A549 (cell line): ENCODE results near the gene TMEM107. TPM values are rescaled to one million over a fixed set of nuclear protein-coding genes. Genes with fewer than 3 reads are reported as not detected.

Experiments
- ATAC-seq, 2 experiments: fragments of 200-7000 bp in 1 of 2; fragments of >200 bp in 1 of 2; cut with Nextera tagmentation in 1 of 2; cut with Tn5 transposase in 1 of 2; 3 replicates each; pipeline versions ENCODE4 v1.8.0 to v1.9.1; 2018 to 2020; ENCODE audit warnings: mild to moderate bottlenecking in 1 of 2, moderate library complexity in 1 of 2
- CTCF ChIA-PET: fragments of 300-600 bp; sonication (Branson Sonifier 250); formaldehyde crosslinking; extraction: SDS; loops from one replicate; lab custom pipeline; 2021; ENCODE audit warnings: antibody characterized with exemption, inconsistent platforms; lab: Yijun Ruan, JAX
- POLR2A ChIA-PET: fragments of 350-600 bp; formaldehyde crosslinking; extraction: SDS; loops from one replicate; lab custom pipeline; 2021; ENCODE audit warnings: antibody characterized with exemption, inconsistent platforms; lab: Yijun Ruan, JAX
- DNase-seq, 2 experiments: peaks; one replicate each; pipeline versions ENCODE4 v3.0.0 to v3.0.0-alpha.2; 2011 to 2016; ENCODE audit warnings: low read depth in 1 of 2, low spot score in 1 of 2
- FAIRE-seq: peaks from 2 replicates; lab custom pipeline; 2011; peaks lifted over from hg19 to GRCh38; lab: Jason Lieb, UNC
- H3K27ac ChIP-seq, 2 experiments: fragments of >200 bp; sonication (Bioruptor Twin); formaldehyde crosslinking; 3 replicates each; pipeline ENCODE4 v1.5.1; 2016 to 2017
- H3K4me1 ChIP-seq: fragments of >200 bp; sonication (Bioruptor Twin); formaldehyde crosslinking; 3 replicates; pipeline ENCODE4 v1.6.1; 2016
- H3K4me2 ChIP-seq: fragments of >200 bp; sonication (Bioruptor Twin); formaldehyde crosslinking; 3 replicates; pipeline ENCODE4 v1.6.1; 2016
- H3K4me3 ChIP-seq: fragments of >200 bp; sonication (Bioruptor Twin); formaldehyde crosslinking; 3 replicates; pipeline ENCODE4 v1.5.1; 2016
- H3K9me3 ChIP-seq: fragments of >200 bp; sonication (Bioruptor Twin); formaldehyde crosslinking; 3 replicates; pipeline ENCODE4 v1.6.1; 2016
- CBX8 ChIP-seq: fragments of 200-600 bp; sonication (generic); IDR thresholded peaks from 2 replicates; pipeline ENCODE4 v1.6.1; 2016
- CEBPB ChIP-seq, 2 experiments: fragments of >200 bp in 1 of 2; sonication (Bioruptor Twin) in 1 of 2; formaldehyde crosslinking in 1 of 2; IDR thresholded peaks; 2 replicates each; pipeline ENCODE4 v1.6.1; 2012 to 2016
- CHD4 ChIP-seq: fragments of 200-600 bp; sonication (generic); IDR thresholded peaks from 2 replicates; pipeline ENCODE4 v1.6.1; 2016; ENCODE audit warnings: antibody characterized with exemption, mild to moderate bottlenecking, borderline replicate concordance
- EHF ChIP-seq: fragments of 250-450 bp; sonication (Bioruptor Pico); IDR thresholded peaks from 2 replicates; pipeline ENCODE4 v1.5.0; 2020; ENCODE audit warnings: mild to moderate bottlenecking
- FOSB ChIP-seq: fragments of 250-450 bp; sonication (Bioruptor Pico); IDR thresholded peaks from 2 replicates; pipeline ENCODE4 v1.5.0; 2020; ENCODE audit warnings: mild to moderate bottlenecking, moderate library complexity
- FOSL2 ChIP-seq, 2 experiments: fragments of 450-650 bp in 1 of 2; fragments of >200 bp in 1 of 2; sonication (Bioruptor Twin) in 1 of 2; formaldehyde crosslinking; IDR thresholded peaks; 2 replicates each; pipeline versions ENCODE4 v1.5.0 to v1.6.1; 2016 to 2020; ENCODE audit warnings: mild to moderate bottlenecking in 1 of 2, moderate library complexity in 1 of 2
- FOXS1 ChIP-seq: fragments of 250-450 bp; sonication (Bioruptor Pico); IDR thresholded peaks from 2 replicates; pipeline ENCODE4 v1.5.0; 2020; ENCODE audit warnings: mild to moderate bottlenecking, moderate library complexity
- GATA3 ChIP-seq: IDR thresholded peaks from 2 replicates; pipeline ENCODE4 v1.6.1; 2012; ENCODE audit warnings: borderline replicate concordance
- HEYL ChIP-seq: fragments of 250-450 bp; sonication (Bioruptor Pico); IDR thresholded peaks from 2 replicates; pipeline ENCODE4 v1.8.0; 2021; ENCODE audit warnings: mild to moderate bottlenecking, moderate library complexity
- HOXA7 ChIP-seq: fragments of 250-450 bp; sonication (Bioruptor Pico); IDR thresholded peaks from 2 replicates; pipeline ENCODE4 v1.5.0; 2020; ENCODE audit warnings: mild to moderate bottlenecking, moderate library complexity
- HOXB13 ChIP-seq: fragments of 250-450 bp; sonication (Bioruptor Pico); IDR thresholded peaks from 2 replicates; pipeline ENCODE4 v1.5.0; 2020; ENCODE audit warnings: low read depth, mild to moderate bottlenecking, moderate library complexity
- HOXB5 ChIP-seq: fragments of 250-450 bp; sonication (Bioruptor Pico); IDR thresholded peaks from 2 replicates; pipeline ENCODE4 v1.5.0; 2020; ENCODE audit warnings: mild to moderate bottlenecking, moderate library complexity
- JUN ChIP-seq, 2 experiments: fragments of >200 bp; sonication (Bioruptor Twin); formaldehyde crosslinking; IDR thresholded peaks; 2 replicates in 1 of 2; 3 replicates in 1 of 2; pipeline ENCODE4 v1.6.1; 2016 to 2017
- MAFK ChIP-seq: fragments of 450-650 bp; IDR thresholded peaks from 2 replicates; pipeline ENCODE4 v1.6.1; 2014; ENCODE audit not compliant: partially characterized antibody
- MAZ ChIP-seq: fragments of 150-350 bp; IDR thresholded peaks from 2 replicates; pipeline ENCODE4 v1.6.1; 2014; ENCODE audit warnings: antibody characterized with exemption, low read depth, low read length, borderline replicate concordance
- MYC ChIP-seq: IDR thresholded peaks from 2 replicates; pipeline ENCODE4 v1.6.1; 2012; ENCODE audit warnings: mild to moderate bottlenecking, inconsistent platforms, low read length, improper control_type of control experiment, borderline replicate concordance
- NR3C1 ChIP-seq: fragments of >200 bp; sonication (Bioruptor Twin); formaldehyde crosslinking; IDR thresholded peaks from 3 replicates; pipeline ENCODE4 v1.6.1; 2017
- PHF8 ChIP-seq: fragments of 200-600 bp; sonication (generic); IDR thresholded peaks from 2 replicates; pipeline ENCODE4 v1.6.1; 2016; ENCODE audit warnings: low read depth, mild to moderate bottlenecking, antibody characterized with exemption, moderate library complexity, borderline replicate concordance
- POLR2A ChIP-seq: IDR thresholded peaks from 2 replicates; pipeline ENCODE4 v1.6.1; 2012; ENCODE audit warnings: mild to moderate bottlenecking, low read length
- POLR2AphosphoS2 ChIP-seq: conservative IDR thresholded peaks from 2 replicates; pipeline ENCODE4 v1.6.1; 2012; ENCODE audit warnings: low read length, improper control_type of control experiment, inconsistent platforms
- RAD21 ChIP-seq, 2 experiments: fragments of >200 bp in 1 of 2; sonication (Bioruptor Twin) in 1 of 2; formaldehyde crosslinking in 1 of 2; IDR thresholded peaks in 1 of 2; conservative IDR thresholded peaks in 1 of 2; 2 replicates in 1 of 2; 3 replicates in 1 of 2; pipeline ENCODE4 v1.6.1; 2012 to 2018; ENCODE audit warnings: inconsistent platforms in 1 of 2
- SREBF2 ChIP-seq: fragments of 450-650 bp; IDR thresholded peaks from 2 replicates; pipeline ENCODE4 v1.6.1; 2014; ENCODE audit warnings: mild to moderate bottlenecking, moderate library complexity
- TFCP2L1 ChIP-seq: fragments of 250-450 bp; sonication (Bioruptor Pico); IDR thresholded peaks from 2 replicates; pipeline ENCODE4 v1.5.0; 2021; ENCODE audit warnings: mild to moderate bottlenecking
- TP53 ChIP-seq: fragments of 250-450 bp; sonication (Bioruptor Pico); IDR thresholded peaks from 2 replicates; pipeline ENCODE4 v1.5.0; 2021; ENCODE audit warnings: mild to moderate bottlenecking, moderate library complexity
- ZNF302 ChIP-seq: fragments of 250-450 bp; sonication (Bioruptor Pico); IDR thresholded peaks from 2 replicates; pipeline ENCODE4 v1.9.0; 2021; ENCODE audit warnings: inconsistent platforms, mild to moderate bottlenecking, moderate library complexity
- WGBS: methylation state at CpG from one replicate; pipeline ENCODE4 v1.1.6; 2017; ENCODE audit errors: missing lambda C conversion rate; 5-methylcytosine and 5-hydroxymethylcytosine counted together
- polyA plus RNA-seq, 4 experiments: library from polyadenylated mRNA; depleted of rRNA in 3 of 4; stranded (reverse); fragments of >200 nt; fragmentation: RNase III in 1 of 4; extraction: RNeasy Plus Mini Kit Qiagen cat#74134 plus additional on column Dnase treatment in 1 of 4; gene quantifications; 2 replicates in 3 of 4; 3 replicates in 1 of 4; pipeline ENCODE4 v1.2.3, GENCODE V29; 2011 to 2017
- TF ChIP-seq, protein P1 (sequence below): IDR thresholded peaks from 2 replicates; pipeline ENCODE4 v1.6.1; 2012; ENCODE audit warnings: low read depth, borderline replicate concordance
- TF ChIP-seq, protein P2 (sequence below): fragments of 250-450 bp; sonication (Bioruptor Pico); IDR thresholded peaks from 2 replicates; pipeline ENCODE4 v1.5.0; 2020; ENCODE audit warnings: low read depth, mild to moderate bottlenecking, moderate library complexity
- TF ChIP-seq, protein P3 (sequence below): fragments of 250-450 bp; sonication (Bioruptor Pico); IDR thresholded peaks from 2 replicates; pipeline ENCODE4 v1.5.0; 2021; ENCODE audit warnings: mild to moderate bottlenecking, moderate library complexity, borderline replicate concordance
- TF ChIP-seq, protein P4 (sequence below): fragments of >200 bp; sonication (Bioruptor Twin); formaldehyde crosslinking; IDR thresholded peaks from 3 replicates; pipeline ENCODE4 v1.6.1; 2016
- TF ChIP-seq, protein P5 (sequence below): IDR thresholded peaks from 2 replicates; pipeline ENCODE4 v1.6.1; 2012
- TF ChIP-seq, protein P6 (sequence below): IDR thresholded peaks from 2 replicates; pipeline ENCODE4 v1.6.1; 2012

The TMEM107 gene
- polyA plus RNA-seq, 2 of the 4 experiments (the other 2 are of a cell fraction) = 17.0 to 22.8 TPM

DNA sequence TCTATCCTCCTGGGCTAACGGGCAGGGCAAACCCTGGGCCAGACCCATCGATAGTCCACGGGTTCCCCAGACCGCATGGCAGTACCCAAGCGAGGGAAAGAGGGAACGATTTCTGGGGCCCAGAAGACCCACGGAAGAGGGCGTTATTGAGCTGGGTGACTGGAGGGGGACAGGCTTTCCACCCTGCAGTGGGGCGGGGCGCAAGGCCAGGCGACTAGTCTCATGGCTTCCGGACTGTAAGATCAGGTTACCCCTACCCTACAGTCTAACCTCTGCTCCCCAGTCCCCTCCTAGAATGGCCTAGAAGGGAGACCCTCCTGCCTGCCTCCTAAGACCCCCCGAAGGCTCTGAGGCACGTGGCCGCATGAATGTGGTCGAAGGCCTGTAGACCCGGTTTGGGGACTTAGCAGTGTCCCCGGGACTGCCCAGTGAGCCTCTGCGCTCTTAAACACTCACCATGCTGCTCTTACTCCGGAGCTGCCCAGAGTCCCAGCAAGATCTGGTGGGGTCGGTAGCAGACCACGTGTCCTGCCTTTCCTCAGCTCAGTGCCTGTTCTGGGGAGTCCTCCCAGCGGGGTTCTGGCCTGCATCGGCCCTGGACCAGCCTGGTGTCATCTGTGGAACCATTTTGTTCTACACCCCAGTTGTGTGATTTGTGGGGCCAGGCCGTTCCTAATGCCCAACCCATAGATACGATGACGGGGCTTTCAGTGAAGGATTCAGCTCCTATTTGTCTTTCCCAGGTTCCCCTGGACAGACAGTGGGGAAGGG is 47.4 kb upstream of the TMEM107 start (continued):
- TF ChIP-seq MAZ (0 out of 2 replicates have a peak, but pooled peaks have one; percentile 57), TP53 (CRISPR knock-in tag) (0 out of 2 replicates have a peak, but pooled peaks have one; percentile 60), MAFK (no peak), TFCP2L1 (CRISPR knock-in tag) (no peak), JUN (IDR thresholded peaks at IDR 0.05) (0 out of 5 replicates have a peak, but pooled peaks have one; percentile 18 to 19), POLR2A (peak; percentile 4; the same call in 1 of the 2 replicates), HEYL (CRISPR knock-in tag) (peak; percentile 75; the same call in 1 of the 2 replicates), RAD21 (conservative IDR thresholded peaks at IDR 0.05 in 1 of 2, IDR thresholded peaks at IDR 0.05 in 1 of 2) (peak in 1 of 2 experiments; percentile 39; a peak in 1 of 5 replicates), GATA3 (no peak), FOSB (peak; percentile 58), PHF8 (peak; percentile 17; the same call in 1 of the 2 replicates), HOXB5 (CRISPR knock-in tag) (peak; percentile 76), HOXA7 (CRISPR knock-in tag) (peak; percentile 47; the same call in 1 of the 2 replicates), ZNF302 (0 out of 2 replicates have a peak, but pooled peaks have one; percentile 30), CEBPB (IDR thresholded peaks at IDR 0.05) (no peak)
- TF ChIP-seq, protein P1, sequence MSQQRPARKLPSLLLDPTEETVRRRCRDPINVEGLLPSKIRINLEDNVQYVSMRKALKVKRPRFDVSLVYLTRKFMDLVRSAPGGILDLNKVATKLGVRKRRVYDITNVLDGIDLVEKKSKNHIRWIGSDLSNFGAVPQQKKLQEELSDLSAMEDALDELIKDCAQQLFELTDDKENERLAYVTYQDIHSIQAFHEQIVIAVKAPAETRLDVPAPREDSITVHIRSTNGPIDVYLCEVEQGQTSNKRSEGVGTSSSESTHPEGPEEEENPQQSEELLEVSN = peak; percentile 83
- TF ChIP-seq, protein P2, sequence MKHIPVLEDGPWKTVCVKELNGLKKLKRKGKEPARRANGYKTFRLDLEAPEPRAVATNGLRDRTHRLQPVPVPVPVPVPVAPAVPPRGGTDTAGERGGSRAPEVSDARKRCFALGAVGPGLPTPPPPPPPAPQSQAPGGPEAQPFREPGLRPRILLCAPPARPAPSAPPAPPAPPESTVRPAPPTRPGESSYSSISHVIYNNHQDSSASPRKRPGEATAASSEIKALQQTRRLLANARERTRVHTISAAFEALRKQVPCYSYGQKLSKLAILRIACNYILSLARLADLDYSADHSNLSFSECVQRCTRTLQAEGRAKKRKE (CRISPR knock-in tag) = peak; percentile 62; the same call in 1 of the 2 replicates
- TF ChIP-seq, protein P3, sequence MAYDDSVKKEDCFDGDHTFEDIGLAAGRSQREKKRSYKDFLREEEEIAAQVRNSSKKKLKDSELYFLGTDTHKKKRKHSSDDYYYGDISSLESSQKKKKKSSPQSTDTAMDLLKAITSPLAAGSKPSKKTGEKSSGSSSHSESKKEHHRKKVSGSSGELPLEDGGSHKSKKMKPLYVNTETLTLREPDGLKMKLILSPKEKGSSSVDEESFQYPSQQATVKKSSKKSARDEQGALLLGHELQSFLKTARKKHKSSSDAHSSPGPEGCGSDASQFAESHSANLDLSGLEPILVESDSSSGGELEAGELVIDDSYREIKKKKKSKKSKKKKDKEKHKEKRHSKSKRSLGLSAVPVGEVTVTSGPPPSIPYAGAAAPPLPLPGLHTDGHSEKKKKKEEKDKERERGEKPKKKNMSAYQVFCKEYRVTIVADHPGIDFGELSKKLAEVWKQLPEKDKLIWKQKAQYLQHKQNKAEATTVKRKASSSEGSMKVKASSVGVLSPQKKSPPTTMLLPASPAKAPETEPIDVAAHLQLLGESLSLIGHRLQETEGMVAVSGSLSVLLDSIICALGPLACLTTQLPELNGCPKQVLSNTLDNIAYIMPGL = no peak; the same call in 1 of the 2 replicates

DNA sequence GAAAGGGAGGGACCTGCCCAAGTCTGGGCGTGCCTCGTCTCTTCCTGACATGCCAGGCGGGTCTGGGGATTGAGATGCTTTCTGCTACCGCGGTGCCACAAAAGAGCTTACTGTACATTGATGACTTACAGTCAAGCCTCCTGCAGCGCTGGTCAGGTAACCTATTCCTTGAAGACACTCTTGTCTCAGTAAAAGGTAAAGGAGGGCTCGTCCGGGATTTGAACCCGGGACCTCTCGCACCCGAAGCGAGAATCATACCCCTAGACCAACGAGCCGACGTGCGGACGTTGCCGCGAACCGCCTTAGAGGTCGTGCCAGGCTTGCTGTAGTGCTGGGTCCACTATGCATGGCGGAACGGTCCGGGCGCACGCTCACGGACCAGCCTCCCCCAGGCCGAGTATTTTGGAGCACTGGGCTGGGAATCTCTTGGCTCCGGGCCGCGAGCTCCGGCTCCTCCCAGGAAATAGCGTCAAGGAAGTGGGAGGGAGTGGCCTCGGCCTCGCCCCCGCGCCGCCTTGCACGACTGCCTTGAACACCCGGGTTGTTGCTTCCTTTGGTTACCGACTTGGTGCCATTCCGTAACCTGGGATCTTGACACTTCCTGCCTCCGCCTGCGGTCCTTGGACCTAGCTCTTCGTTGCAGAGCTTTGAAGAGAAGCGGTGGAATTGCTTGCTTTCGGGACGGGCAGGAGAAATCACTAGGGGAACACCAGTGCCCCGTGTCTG is 46.6 kb upstream of the TMEM107 start:
- peak; percentile 85 to 98 for DNase-seq
- FAIRE-seq = peak; percentile 7
- H3K4me3 ChIP-seq = peak overlapping the region; percentile 78
- peak; percentile 38 to 64 for ATAC-seq
- no peaks in the 10 kb centered on the region for H3K9me3 ChIP-seq
- H3K27ac ChIP-seq = peak overlapping the region; percentile 95 to 97
- CTCF ChIA-PET = interaction anchor here (0.7 to 12.0 kb wide), 25 partner anchors 11 to 161 kb away, joined by 3 to 160 read pairs (median 5); partner anchors contain the start of genes AURKB, CTC1, PFAS and SLC25A35
- 3% methylated on average over 46 of the region's 49 CpGs for WGBS
- POLR2A ChIA-PET = interaction anchor here (0.6 to 7.9 kb wide), 16 partner anchors 12 to 104 kb away, joined by 3 to 159 read pairs (median 8); partner anchors contain the start of genes AURKB, BORCS6, CTC1 and PFAS
- peak overlapping the region; percentile 94 for H3K4me2 ChIP-seq
- peaks cover 32% of the 10 kb centered on the region for H3K4me1 ChIP-seq
- TF ChIP-seq CBX8 (no peak), JUN (IDR thresholded peaks at IDR 0.05) (peak; percentile 83 to 90; a peak in 4 of 5 replicates), HOXB13 (peak; percentile 67; the same call in 1 of the 2 replicates), POLR2AphosphoS2 (peak; percentile 80), CHD4 (0 out of 2 replicates have a peak, but pooled peaks have one; percentile 61), MYC (peak; percentile 16; the same call in 1 of the 2 replicates), FOSL2 (IDR thresholded peaks at IDR 0.05) (no peak), FOSL2 (CRISPR knock-in tag; IDR thresholded peaks at IDR 0.05) (peak; percentile 56), SREBF2 (peak; percentile 99), FOSB (no peak), FOXS1 (peak; percentile 74), NR3C1 (no peak), EHF (CRISPR knock-in tag) (no peak), HOXB5 (CRISPR knock-in tag) (peak; percentile 34; the same call in 1 of the 2 replicates)
- TF ChIP-seq, protein P4, sequence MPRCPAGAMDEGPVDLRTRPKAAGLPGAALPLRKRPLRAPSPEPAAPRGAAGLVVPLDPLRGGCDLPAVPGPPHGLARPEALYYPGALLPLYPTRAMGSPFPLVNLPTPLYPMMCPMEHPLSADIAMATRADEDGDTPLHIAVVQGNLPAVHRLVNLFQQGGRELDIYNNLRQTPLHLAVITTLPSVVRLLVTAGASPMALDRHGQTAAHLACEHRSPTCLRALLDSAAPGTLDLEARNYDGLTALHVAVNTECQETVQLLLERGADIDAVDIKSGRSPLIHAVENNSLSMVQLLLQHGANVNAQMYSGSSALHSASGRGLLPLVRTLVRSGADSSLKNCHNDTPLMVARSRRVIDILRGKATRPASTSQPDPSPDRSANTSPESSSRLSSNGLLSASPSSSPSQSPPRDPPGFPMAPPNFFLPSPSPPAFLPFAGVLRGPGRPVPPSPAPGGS = peak; percentile 84; the same call in 2 of the 3 replicates
- TF ChIP-seq, protein P5, sequence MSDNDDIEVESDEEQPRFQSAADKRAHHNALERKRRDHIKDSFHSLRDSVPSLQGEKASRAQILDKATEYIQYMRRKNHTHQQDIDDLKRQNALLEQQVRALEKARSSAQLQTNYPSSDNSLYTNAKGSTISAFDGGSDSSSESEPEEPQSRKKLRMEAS = peak; percentile 70
- TF ChIP-seq, protein P6, sequence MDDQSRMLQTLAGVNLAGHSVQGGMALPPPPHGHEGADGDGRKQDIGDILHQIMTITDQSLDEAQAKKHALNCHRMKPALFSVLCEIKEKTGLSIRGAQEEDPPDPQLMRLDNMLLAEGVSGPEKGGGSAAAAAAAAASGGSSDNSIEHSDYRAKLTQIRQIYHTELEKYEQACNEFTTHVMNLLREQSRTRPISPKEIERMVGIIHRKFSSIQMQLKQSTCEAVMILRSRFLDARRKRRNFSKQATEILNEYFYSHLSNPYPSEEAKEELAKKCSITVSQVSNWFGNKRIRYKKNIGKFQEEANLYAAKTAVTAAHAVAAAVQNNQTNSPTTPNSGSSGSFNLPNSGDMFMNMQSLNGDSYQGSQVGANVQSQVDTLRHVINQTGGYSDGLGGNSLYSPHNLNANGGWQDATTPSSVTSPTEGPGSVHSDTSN = no peak
